ENCODE data around the gene ALG6.
"Not testable (repeated sequence)": the region's sequence is repeated elsewhere in the genome, so short reads cannot be mapped to it uniquely, and the experiment has no call there.

The ALG6 gene

GRCh38 chr1:63328781-63329180 lies 38.6 kb upstream of the ALG6 start:
- DNase-seq = no peak

- DNase-seq = peak; percentile 63
Measured at GRCh38 chr1:63329621-63330330, 37.7 kb upstream of the ALG6 start.

GRCh38 chr1:63330331-63330916 lies 37.0 kb upstream of the ALG6 start:
- DNase-seq = no peak

- no peak for DNase-seq
Measured at GRCh38 chr1:63342402-63342801, 25.0 kb upstream of the ALG6 start.

- DNase-seq = no peak
Measured at GRCh38 chr1:63343922-63344321, 23.5 kb upstream of the ALG6 start.

- DNase-seq = no peak
Measured at GRCh38 chr1:63350320-63350719, 17.1 kb upstream of the ALG6 start.

GRCh38 chr1:63352736-63353135 lies 14.7 kb upstream of the ALG6 start:
- no peak for DNase-seq

- DNase-seq = not testable (repeated sequence)
Measured at GRCh38 chr1:63356234-63356633, 11.2 kb upstream of the ALG6 start.

- no peak for DNase-seq
Measured at GRCh38 chr1:63359561-63359960, 7.9 kb upstream of the ALG6 start.

GRCh38 chr1:63362073-63362472 lies 5.4 kb upstream of the ALG6 start:
- no peak for DNase-seq

GRCh38 chr1:63362578-63362977 lies 4.8 kb upstream of the ALG6 start:
- DNase-seq = no peak

GRCh38 chr1:63363014-63363413 lies 4.4 kb upstream of the ALG6 start:
- DNase-seq = no peak

GRCh38 chr1:63366908-63367214 lies 566 bp upstream of the ALG6 start:
- DNase-seq = no peak

- DNase-seq = no peak
Measured at GRCh38 chr1:63368131-63368530, 704 bp downstream of the ALG6 start.

GRCh38 chr1:63379583-63379982 lies 12.2 kb downstream of the ALG6 start:
- no peak for DNase-seq

GRCh38 chr1:63381741-63382140 lies 14.3 kb downstream of the ALG6 start:
- DNase-seq = no peak

- DNase-seq = no peak
Measured at GRCh38 chr1:63401945-63402344, 34.5 kb downstream of the ALG6 start.

- no peak for DNase-seq
Measured at GRCh38 chr1:63403386-63403785, 36.0 kb downstream of the ALG6 start.

GRCh38 chr1:63405021-63405420 lies 37.6 kb downstream of the ALG6 start:
- DNase-seq = no peak

- DNase-seq = no peak
Measured at GRCh38 chr1:63405987-63406386, 38.6 kb downstream of the ALG6 start.

GRCh38 chr1:63407002-63407401 lies 39.6 kb downstream of the ALG6 start:
- DNase-seq = no peak

GRCh38 chr1:63408331-63408730 lies 40.9 kb downstream of the ALG6 start:
- no peak for DNase-seq

GRCh38 chr1:63411066-63411465 lies 43.6 kb downstream of the ALG6 start:
- DNase-seq = no peak

GRCh38 chr1:63413394-63413793 lies 46.0 kb downstream of the ALG6 start:
- no peak for DNase-seq

GRCh38 chr1:63414691-63415365 lies 47.4 kb downstream of the ALG6 start:
- no peak for DNase-seq
